ENCODE results near the gene ADAMTS7. TPM values are rescaled to one million over a fixed set of nuclear protein-coding genes. Genes with fewer than 3 reads are reported as not detected.
"Not testable (repeated sequence)": the region's sequence is repeated elsewhere in the genome, so short reads cannot be mapped to it uniquely, and the experiment has no call there.

Gene ADAMTS7
- total RNA-seq, 1 donor from 2014 or later: 9.9 TPM

DNA sequence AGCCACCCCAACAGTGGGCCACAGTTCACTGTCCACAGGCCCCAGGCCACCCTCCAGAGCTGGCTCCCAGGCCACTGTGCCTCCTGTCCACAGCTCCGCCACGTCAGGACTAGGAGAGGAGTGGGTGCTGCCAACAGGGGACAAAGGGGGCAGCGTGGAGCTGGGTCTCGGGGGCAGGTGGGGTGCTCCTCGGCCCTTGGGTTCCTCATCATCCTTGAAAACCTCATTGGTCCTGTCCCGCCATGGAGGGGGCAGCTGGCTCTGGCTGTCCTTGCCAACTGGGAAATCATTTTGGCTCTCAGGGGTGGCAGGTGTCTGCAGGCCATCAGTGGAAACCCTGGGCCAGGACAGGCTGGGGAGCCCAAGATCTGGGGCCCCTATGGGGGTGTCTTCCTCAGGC, 45.2 kb downstream of the ADAMTS7 start:
- DNase-seq (ENCODE audit: low read depth): no peak

DNA sequence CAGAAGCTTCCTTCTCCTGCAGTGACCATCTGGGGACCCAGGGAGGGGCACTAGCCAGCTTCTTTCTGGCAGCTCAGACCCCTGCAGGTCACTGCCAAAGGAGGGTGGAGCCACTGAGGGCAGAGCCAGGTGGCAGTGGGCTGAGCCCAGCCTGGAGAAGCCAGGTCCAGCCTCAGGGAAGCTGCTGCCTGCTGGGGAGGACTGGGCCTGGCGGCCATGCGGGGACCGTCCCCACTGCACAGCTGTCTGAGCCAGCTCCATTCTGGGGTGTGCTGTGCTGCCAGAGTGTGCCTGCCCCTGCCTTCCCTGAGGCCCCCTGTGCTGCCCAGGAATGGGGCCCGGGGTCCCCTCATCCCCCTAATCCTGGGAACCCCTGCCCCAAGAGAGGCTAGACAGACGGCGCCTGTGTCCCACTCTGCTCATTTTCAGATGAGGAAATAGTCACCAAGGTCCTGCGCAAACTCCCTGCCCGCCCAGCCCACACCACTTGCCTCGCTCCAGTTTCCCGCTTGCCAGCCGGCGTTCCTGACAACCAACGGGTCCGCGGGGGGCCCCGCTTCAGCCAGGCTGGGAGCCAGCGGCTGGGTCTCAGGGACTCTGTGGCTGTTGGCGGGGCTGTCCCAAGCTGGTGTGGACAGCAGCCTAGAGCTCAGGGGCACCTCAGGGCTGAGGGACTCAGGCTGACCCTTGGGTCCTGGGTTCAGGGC, 46.0 kb downstream of the ADAMTS7 start:
- DNase-seq (ENCODE audit: low read depth): not testable (repeated sequence)

DNA sequence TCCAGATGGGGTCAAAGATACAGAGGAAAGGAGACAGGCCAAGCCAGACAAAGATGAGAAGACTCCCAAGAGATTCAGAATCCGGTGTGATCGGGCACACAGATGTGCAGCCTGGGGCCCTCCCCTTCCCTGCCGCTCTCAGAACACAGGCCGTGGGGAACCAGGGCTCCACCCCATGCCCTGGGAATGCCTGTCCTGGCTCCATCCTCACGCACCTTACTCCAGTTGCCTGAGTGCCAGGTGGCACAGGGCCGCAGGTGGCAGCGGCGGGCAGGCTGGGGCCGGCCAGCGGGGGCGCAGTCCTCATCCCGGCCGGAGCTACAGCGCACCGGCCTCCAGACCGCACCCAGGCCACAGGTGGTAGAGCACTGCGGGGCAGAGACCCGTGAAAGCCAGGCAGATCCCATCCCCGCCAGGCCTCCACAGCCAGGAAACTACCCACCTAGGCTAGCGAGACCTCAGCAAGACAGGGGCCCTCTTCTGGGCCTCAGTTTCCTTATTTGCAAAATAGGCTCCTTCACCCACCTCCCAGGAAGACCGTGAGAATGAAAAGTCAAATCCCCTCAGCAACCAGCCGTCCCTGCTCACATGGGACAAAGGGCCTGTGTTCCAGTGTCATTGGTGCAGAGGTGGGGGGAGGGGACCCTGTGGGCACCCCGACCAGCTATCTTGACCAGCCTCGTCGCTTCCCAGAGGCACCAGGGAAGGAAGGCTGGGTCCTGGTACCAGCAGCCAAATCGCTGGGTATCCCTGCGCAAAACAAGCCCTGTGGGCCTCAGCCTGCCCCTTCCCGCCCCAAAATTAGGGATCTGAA, 46.7 kb downstream of the ADAMTS7 start:
- not testable (repeated sequence) for DNase-seq (ENCODE audit: low read depth)

DNA sequence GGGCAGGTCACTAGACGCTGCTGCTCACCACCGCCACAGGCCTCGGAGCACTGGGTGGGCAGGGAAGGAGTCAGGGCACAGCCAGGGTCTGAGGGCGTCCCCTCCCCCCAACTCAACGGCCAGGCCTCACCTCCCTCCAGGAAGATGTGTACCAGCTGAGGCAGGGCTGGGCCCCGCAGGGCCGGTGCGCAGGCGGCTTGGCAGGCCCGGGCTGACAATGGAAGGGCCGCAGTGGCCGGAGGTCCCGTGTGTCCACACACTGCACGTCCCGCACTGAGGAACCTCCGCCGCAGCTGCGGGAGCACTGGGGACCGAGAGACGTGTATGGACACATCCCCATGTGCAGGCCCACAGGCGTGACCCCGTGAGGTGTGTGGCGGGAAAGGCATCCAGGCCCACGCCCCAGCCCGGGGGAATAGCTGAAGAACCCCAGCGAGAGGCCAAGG, 47.4 kb downstream of the ADAMTS7 start:
- no peak for DNase-seq (ENCODE audit: low read depth)

DNA sequence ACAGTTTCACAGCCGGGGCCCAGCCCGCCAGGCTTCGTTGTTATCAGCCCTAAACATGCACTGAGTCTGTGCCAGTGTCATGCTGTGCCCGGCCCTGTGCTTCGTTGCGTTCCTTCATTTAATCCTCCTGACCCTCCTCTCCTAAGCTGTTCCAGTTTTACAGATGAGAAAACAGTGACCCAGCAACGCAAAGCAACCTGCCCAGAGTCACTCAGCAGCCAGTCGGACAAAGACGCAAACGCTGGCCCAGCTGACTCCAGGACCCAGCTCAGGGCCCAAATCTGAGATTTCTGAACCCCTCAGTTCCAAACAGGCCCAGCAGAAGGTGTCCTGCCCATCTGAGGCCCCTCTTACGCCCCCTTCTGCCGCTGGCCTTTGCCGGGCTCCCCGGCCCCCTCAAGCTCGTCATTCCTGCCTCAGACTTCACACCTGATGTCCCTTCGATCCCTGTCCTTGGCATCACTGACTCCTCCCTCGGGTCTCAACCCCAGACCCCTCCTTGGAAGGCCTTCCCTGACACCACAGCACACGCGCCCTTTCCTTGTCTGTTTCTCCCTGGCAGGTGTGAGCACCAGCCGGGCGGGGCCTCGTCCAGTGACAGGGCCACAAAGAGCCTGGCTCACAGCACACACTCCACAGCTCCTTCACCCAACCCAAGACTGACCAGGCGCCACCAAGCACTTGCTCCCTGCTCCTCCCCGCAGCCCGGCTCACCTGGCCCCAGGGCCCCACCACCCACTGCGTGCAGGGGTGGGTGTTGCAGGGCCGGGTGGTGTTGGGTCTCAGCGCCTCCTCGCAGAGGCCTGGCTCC, 48.1 kb downstream of the ADAMTS7 start:
- no peak for DNase-seq (ENCODE audit: low read depth)

DNA sequence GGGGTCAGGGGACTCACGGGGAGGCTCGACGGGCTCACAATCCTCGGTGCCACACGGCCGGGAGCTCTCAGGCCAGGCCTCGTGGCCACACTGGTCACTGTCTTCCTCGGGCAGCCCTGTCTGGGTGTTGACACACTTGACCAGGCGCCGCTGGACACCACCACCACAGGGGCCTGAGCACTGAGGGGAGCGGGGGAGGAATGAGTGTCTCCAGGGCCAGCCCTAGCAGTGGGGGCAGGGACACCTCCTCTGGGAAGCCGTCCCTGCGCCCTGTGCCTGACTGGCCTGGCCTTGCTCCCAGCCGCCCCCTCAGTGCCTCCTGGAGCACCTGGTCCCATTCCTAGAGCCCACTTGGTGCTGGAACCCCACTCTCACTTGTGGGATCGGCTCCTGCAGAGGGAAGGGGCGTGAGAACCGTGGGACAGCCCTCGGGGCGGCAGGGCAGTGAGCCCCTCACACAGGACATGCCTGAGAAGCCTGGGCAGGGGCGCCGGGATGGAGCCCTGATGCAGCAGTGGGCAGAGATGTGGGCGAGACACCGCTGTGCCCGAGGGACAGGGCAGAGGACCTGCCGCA, 48.8 kb downstream of the ADAMTS7 start:
- not testable (repeated sequence) for DNase-seq (ENCODE audit: low read depth)

DNA sequence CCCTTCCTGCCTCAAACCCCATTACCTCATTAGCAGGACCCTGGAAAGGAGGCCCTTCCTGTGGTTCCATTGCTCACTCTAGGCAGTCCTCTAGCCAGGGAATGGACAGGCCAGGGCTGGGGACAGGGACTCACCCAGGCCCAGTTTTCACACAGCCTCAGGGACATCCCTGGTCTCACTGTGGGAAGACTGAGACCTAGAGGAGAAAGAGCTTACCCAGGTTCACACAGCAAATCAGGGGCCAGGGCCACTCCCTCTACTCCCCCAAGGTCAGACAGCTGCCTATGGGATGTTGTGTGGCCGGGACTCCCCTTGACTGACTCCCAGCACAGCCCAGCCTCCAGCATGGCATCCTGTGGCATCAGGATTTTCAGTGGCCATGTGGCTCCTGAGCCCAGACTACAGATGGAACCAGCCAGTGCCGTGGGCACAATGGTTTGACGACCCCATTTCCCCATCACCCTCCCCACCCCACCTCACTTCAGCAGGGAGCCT, 49.3 kb downstream of the ADAMTS7 start:
- DNase-seq (ENCODE audit: low read depth): no peak

DNA sequence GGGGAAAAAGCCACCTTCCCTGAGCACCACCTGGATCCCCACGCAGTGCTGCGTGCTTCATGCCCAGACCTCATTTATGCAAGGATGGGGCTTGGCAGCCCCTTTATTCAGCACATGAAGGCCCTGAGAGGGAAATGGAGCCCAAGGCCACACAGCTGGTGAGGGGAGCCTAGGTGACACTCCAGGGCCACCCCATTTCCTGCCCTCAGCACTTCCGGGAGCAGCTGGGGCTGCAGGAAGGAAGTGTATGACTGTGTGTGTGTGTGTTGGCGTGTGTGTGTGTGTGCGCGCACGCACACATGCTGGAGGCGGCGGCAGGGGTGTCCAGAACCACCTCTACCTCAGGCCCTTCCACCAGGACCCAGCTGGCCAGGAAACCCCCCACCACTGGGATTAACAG, 49.8 kb downstream of the ADAMTS7 start:
- DNase-seq (ENCODE audit: low read depth): not testable (repeated sequence)

DNA sequence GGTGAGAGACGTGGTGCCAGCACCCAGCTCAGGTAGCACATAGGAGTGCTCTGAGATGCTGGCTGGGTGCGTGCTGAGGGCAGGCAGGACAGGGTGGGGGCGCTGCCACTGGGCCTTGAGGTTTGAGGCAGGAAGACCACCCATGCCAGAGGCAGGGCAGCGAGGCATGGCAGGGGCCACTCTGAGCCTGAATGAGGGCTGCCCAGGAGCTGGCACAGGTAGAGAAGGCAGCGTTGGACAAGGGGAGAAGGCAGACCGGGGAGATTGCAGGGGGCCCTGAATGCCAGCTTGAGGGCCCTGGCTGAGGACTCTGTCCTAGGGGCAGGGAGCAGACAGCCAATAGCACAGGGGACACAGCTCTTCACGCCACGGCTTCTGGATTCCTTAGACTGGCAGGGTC, 50.2 kb downstream of the ADAMTS7 start:
- DNase-seq (ENCODE audit: low read depth): no peak

DNA sequence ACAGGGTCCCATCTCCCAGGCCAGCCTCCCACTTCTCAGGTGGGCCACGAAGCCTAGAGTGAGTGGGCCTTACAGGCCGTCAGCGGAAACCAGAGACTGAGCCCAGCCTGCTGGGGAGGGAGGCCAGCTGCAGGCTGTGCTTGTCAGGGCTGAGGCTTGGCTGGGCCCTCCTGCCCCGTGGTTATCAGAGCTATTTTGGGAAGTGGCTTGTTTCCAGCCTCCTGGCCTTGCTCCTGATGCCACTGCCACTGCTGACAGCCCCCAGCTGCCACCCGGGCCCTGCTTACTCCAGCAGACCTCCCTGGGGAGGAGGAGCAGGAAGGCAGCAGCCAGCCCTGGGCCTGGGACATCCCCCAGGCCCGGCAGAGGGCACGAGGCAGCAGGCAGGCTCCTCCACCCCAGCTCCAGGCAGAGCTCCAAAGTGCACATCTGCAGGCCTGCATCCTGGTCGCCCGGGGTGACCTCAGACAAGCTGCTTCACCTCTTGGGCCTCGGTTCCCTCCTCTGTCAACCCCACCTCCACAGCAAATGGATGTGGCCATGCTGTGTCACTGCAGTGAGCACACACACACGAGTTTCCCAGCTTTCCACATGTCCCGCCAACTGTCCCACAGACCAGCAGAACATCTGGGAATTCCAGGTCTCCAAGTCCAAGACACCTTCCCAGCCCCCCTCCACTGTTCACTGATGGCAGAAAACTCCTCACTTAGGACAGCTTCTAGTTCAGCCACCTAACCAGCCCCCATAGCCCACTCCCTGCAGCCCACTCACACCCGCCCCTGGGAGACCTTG, 51.0 kb downstream of the ADAMTS7 start:
- DNase-seq (ENCODE audit: low read depth): not testable (repeated sequence)

DNA sequence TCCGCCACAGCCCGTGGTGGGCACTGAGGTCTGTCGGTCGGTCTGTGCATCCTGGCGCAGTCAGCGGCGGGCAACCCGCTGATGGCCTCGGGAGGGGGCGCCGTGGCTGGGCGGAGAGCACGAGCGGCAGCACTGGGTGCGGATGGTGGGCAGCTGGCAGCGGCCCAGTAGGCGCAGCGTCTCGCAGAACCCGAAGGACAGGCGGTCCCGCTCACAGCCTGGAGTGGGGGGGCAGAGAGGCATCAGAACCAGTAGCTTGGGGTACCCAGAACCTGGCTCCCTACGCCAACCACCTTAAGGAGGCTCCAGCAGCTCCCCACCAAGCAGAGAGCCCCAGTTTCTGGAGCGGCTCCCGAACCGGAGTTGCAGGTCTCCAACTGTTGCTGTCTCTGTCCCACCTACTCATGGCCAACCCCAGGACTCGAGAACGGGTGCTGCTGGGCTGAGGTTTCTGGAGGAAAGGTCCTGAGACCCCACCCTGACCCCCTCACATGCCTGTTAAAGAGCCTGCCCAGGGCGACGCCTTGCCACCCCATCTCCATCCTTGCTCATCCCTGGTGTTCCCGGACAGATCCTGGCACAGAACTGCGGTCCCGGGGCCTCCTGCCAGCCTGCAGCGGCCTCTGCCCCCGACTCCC, 51.8 kb downstream of the ADAMTS7 start:
- DNase-seq (ENCODE audit: low read depth): not testable (repeated sequence)

DNA sequence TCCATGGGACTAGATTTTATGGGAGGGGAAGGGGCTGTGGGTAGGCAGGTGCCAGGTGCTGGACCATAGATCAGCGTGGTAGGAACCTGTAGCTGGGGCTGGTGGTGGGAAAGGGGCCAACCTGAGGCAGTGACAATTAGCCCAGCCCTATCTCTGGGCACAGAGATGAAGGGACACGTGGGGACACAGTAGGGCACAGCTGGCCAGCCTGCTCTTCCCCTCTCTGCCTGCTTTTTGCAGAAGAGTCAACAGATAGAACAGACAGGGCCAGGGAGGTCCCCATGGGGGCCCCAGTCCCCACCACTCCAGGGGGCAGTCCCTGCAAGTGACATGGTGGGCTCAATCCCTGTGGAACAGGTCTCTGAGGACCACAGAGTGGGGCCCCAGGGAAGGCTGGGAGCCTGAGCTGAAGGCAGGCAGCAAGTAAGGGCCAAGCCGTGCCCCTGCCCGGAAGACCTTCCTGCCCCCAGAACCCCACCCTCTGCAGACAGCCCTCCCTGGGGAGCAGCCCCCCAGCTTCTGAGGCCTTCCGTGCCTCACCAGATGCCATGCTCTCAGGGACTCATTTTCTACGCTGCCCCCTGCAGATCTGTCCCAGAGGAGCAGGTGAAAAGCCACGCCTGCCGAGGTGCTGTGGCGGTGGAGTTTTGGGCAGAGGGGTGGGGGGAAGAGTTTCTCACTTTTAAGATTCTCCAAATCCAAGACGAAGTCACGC, 52.6 kb downstream of the ADAMTS7 start:
- not testable (repeated sequence) for DNase-seq (ENCODE audit: low read depth)

DNA sequence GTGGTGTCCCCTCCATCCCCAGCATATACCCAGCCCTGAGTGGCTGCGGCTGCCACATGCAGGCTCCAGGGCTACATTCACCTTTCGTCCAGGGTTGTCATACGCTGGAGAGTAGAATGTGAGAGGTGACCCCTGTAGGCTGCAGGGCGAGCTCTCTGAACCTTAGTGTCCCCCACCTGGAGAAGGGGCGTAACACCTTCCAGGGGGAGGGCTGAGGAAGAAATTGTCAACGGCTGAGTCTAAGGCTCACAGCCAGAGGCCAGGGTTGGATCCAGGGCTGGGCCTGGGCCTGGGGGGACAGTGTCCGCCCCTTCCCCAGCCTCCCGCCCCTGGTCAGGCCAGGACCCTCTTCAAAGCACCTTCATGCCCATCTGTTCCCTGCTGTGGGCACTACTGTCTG, 53.2 kb downstream of the ADAMTS7 start:
- DNase-seq (ENCODE audit: low read depth): not testable (repeated sequence)

DNA sequence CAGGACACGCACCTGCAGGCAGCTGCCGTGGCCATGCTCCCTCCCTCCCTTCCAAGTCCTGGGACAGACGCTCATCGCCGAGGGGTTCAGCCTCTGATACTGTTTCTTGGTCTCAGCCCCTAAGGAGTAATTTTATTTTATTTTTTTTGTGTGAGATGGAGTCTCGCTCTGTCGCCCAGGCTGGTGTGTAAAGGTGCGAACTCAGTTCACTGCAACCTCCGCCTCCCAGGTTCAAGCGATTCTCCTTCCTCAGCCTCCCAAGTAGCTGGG, 53.7 kb downstream of the ADAMTS7 start:
- no peak for DNase-seq (ENCODE audit: low read depth)

DNA sequence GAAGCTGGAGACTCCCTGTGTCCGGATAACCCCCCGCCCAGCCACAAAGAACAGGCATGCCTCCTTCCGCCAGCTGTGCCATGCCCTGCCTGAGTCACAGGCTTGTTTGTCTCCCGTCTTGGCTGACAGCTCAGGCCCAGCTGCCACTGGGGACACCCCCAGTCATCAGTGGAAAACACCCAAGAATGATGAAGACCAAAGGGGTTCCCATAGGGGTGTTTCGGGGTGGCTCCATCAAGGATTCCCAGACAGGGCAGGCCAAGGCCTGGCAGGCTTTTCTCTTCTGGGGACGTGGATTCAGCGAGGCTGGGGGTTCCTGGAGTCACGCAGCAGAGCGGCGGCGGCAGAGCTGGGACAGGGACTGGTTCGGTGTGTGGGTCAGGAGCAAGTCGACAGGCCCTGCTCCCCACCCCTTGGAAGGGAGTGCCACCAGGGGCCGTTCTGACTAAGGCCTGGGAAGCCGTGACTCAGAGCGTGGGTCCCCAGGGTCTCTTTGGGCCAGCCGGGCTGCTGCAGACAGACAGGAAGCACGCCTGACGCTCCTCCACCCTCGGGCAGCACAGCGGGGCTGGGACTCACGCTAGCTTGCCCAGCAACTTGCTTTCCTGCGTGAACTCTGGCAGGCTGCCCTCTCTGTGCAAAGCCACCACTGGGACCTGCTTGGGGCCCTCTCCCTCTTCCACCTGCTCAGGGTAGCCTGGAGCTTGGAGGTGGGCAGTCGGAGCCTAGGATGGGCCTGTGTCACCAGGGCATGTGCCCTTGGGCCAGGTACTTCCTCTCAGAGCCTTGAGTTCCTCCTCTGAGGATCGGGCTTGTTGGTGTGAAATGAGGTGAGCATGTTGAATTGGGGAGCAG, 54.3 kb downstream of the ADAMTS7 start:
- DNase-seq (ENCODE audit: low read depth): peak; percentile 59

DNA sequence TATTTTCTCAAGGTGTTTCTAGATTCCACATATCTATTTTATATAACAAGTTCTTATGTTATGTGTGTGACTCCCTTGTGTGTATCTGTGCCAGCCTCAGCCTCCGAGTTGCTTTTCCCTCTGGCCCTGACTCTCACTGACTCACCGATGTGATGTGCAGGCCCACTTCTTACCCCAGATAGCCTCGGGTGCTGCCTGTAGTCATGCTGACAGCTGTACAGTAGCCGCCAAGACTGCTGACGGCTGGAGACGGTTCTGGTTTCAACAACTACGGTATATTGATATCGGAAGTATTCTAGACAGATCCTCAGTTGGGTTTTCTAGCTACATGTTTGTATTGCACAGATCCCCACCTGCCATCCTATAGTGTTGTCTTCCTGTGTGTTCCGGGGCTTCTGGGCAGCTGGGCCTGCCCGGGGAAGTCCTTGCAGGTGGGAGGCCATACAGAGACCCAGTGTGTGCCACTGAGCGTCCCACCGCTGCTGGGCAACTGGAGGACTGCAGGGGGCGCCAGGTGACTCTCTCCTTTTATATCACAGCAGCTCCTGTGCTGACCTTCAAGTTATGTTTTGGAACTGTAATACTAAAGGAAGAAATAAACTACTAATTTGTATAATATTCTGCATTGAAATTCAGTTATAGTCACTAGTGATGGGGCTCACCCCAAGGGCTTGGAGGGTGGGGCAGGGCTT, 55.2 kb downstream of the ADAMTS7 start:
- peak; percentile 53 for DNase-seq (ENCODE audit: low read depth)

DNA sequence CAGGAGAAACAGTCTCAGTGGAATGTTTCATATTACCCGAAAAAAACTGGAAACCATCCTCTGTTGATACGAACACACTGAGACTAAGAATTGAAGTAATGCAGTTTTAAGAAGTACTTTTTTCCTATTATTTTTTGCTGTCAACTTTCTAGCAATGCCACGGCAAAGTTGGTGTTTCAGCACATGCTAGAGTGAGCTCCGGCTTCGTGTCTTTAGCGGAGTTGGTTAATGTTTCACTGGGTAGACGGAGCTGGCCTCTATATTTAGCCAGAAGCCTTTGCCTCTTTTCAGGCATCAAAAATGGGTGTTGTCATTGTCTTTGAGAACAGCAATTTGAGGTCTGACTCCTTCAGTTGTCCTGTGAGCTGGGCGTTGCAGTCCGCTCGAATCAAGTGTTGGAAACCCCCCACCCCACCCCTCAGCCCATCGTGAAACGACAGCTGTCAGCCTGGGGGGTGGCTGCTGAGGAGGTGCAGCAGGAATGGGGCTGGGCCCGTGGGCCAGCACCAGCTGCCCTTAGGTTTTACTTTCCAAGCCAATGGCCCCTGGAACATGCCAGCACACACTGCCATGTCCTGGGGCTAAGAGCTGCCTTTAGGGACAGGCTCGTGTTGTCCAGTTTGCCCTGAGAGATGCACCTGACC, 56.5 kb downstream of the ADAMTS7 start:
- DNase-seq (ENCODE audit: low read depth): peak; percentile 64
